B cell (primary cell): Measurements from ENCODE around the gene MLLT3. TPM values are rescaled to one million over a fixed set of nuclear protein-coding genes. Genes with fewer than 3 reads are reported as not detected.

ENCODE experiments used
- ATAC-seq: fragments of 200-7000 bp; cut with Tn5 transposase; one replicate; pipeline ENCODE4 v1.10.0; 2021; ENCODE audit warnings: low read depth, mild to moderate bottlenecking, moderate number of reproducible peaks, moderate library complexity
- CTCF ChIA-PET: fragments of 350-600 bp; sonication (Branson Sonifier 250); formaldehyde crosslinking; loops from one replicate; lab custom pipeline; 2021; ENCODE audit warnings: antibody characterized with exemption, inconsistent platforms; lab: Charles Lee
- POLR2A ChIA-PET: fragments of 350-600 bp; sonication (Branson Sonifier 250); formaldehyde crosslinking; loops from one replicate; lab custom pipeline; 2021; ENCODE audit warnings: antibody characterized with exemption; lab: Charles Lee
- DNase-seq: peaks from one replicate; pipeline ENCODE4 v3.0.0; 2013
- H2AFZ ChIP-seq: 2 replicates; pipeline ENCODE4 v1.6.1; 2012; ENCODE audit warnings: mild to moderate bottlenecking, low read depth, low read length; ENCODE audit not compliant: insufficient read depth, poor library complexity, severe bottlenecking
- H3K27ac ChIP-seq, 2 donors: 1 replicate in 1 of 2; 2 replicates in 1 of 2; pipeline ENCODE4 v1.5.1; 2012 to 2013; ENCODE audit warnings: low read length in 2 of 2, mild to moderate bottlenecking in 2 of 2, moderate library complexity in 1 of 2
- H3K27me3 ChIP-seq, 4 experiments: fragments of 200-600 bp in 1 of 4; sonication (generic) in 1 of 4; replicated peaks in 1 of 4; 1 replicate in 2 of 4; 2 replicates in 2 of 4; pipeline versions ENCODE4 v1.6.1 to v1.7.0; 2013 to 2016; ENCODE audit warnings: low read length in 3 of 4, mild to moderate bottlenecking in 2 of 4, mixed read lengths in 1 of 4, moderate library complexity in 1 of 4; ENCODE audit not compliant: insufficient read depth in 4 of 4, control insufficient read depth in 3 of 4; ENCODE audit errors: control extremely low read depth in 1 of 4
- H3K36me3 ChIP-seq, 2 experiments: replicated peaks in 1 of 2; 1 replicate in 1 of 2; 2 replicates in 1 of 2; pipeline versions ENCODE4 v1.6.1 to v1.7.1; 2013; ENCODE audit warnings: low read length in 1 of 2; ENCODE audit not compliant: insufficient read depth in 2 of 2, control insufficient read depth in 1 of 2; ENCODE audit errors: control extremely low read depth in 1 of 2, extremely low read depth in 1 of 2
- H3K4me1 ChIP-seq, 2 donors: fragments of 200-600 bp in 1 of 2; sonication (generic) in 1 of 2; 1 replicate in 1 of 2; 2 replicates in 1 of 2; pipeline versions ENCODE4 v1.5.1 to v1.6.1; 2013 to 2017; ENCODE audit warnings: low read length in 2 of 2; ENCODE audit not compliant: control insufficient read depth in 2 of 2, insufficient read depth in 2 of 2
- H3K4me2 ChIP-seq: replicated peaks from 2 replicates; pipeline ENCODE3; 2012; ENCODE audit warnings: mild to moderate bottlenecking, low read depth, low read length; ENCODE audit not compliant: poor library complexity, severe bottlenecking
- H3K4me3 ChIP-seq, 5 experiments: fragments of 200-600 bp in 1 of 5; sonication (generic) in 1 of 5; 1 replicate in 3 of 5; 2 replicates in 2 of 5; pipeline versions ENCODE4 v1.5.1 to v1.7.0; 2011 to 2016; ENCODE audit warnings: low read length in 4 of 5, mild to moderate bottlenecking in 4 of 5, low read depth in 2 of 5, control low read depth in 1 of 5, moderate library complexity in 1 of 5; ENCODE audit not compliant: insufficient read depth in 1 of 5; ENCODE audit errors: control extremely low read depth in 1 of 5, extremely low read depth in 1 of 5
- H3K79me2 ChIP-seq: fragments of 200-600 bp; sonication (generic); one replicate; pipeline ENCODE4 v1.6.0; 2016; ENCODE audit warnings: low read length; ENCODE audit not compliant: control insufficient read depth, insufficient read depth
- H3K9ac ChIP-seq: fragments of 200-600 bp; sonication (generic); 2 replicates; pipeline ENCODE4 v1.6.1; 2017; ENCODE audit warnings: mild to moderate bottlenecking, low read length, moderate library complexity
- H3K9me3 ChIP-seq, 3 donors: one replicate each; pipeline versions ENCODE4 v1.6.1 to v1.7.1; 2013; ENCODE audit warnings: low read length in 2 of 3; ENCODE audit not compliant: control insufficient read depth in 2 of 3, insufficient read depth in 1 of 3; ENCODE audit errors: control extremely low read depth in 1 of 3
- H4K20me1 ChIP-seq: 2 replicates; pipeline ENCODE4 v1.6.0; 2012; ENCODE audit warnings: mild to moderate bottlenecking, low read length; ENCODE audit not compliant: insufficient read depth, control insufficient read depth, poor library complexity, severe bottlenecking
- H3K27ac Mint-ChIP-seq: one replicate; pipeline ENCODE4 v1.8.0; 2021; ENCODE audit warnings: mixed read lengths
- H3K27me3 Mint-ChIP-seq: one replicate; pipeline ENCODE4 v1.8.0; 2021; ENCODE audit warnings: mixed read lengths
- H3K4me1 Mint-ChIP-seq: one replicate; pipeline ENCODE4 v1.8.0; 2021; ENCODE audit warnings: mixed read lengths
- H3K4me3 Mint-ChIP-seq: one replicate; pipeline ENCODE4 v1.8.0; 2021; ENCODE audit warnings: mixed read lengths
- H3K9me3 Mint-ChIP-seq: one replicate; pipeline ENCODE4 v1.8.0; 2022; ENCODE audit warnings: mixed read lengths; ENCODE audit not compliant: insufficient read depth
- EZH2 ChIP-seq: IDR thresholded peaks from 2 replicates; pipeline ENCODE4 v1.6.1; 2012; ENCODE audit warnings: borderline replicate concordance, low read depth, mild to moderate bottlenecking, moderate library complexity, low read length; ENCODE audit not compliant: insufficient read depth, poor library complexity, severe bottlenecking
- WGBS: methylation state at CpG from one replicate; pipeline ENCODE4 v1.1.5; 2013; ENCODE audit warnings: missing lambda C conversion rate; ENCODE audit not compliant: insufficient coverage; 5-methylcytosine and 5-hydroxymethylcytosine counted together
- intact Hi-C: fragments of 100-400 bp; cut with micrococcal nuclease; formaldehyde crosslinking; loops from one replicate; pipeline ENCODE4 v1.10.0; 2022
- polyA plus RNA-seq: library from polyadenylated mRNA; depleted of rRNA; stranded (reverse); fragments of >200 nt; gene quantifications from 2 replicates; pipeline ENCODE4 v1.2.3, GENCODE V29; 2012
- total RNA-seq, 2 donors: library from RNA; stranded (reverse); fragments of 120-200 nt in 1 of 2; gene quantifications; 1 replicate in 1 of 2; 2 replicates in 1 of 2; pipeline versions ENCODE4 v1.2.3 to v1.2.4, GENCODE V29; 2013 to 2022
- TF ChIP-seq, protein P1 (sequence below): fragments of 200-600 bp; IDR thresholded peaks from one replicate; pipeline ENCODE4 v1.8.0; 2022; ENCODE audit warnings: antibody characterized with exemption, mild to moderate bottlenecking

MLLT3 gene
- total and polyA plus RNA-seq, 2 donors (not counting 1 experiment from before 2014, with no cell fraction given): 3.4 to 3.6 TPM

DNA sequence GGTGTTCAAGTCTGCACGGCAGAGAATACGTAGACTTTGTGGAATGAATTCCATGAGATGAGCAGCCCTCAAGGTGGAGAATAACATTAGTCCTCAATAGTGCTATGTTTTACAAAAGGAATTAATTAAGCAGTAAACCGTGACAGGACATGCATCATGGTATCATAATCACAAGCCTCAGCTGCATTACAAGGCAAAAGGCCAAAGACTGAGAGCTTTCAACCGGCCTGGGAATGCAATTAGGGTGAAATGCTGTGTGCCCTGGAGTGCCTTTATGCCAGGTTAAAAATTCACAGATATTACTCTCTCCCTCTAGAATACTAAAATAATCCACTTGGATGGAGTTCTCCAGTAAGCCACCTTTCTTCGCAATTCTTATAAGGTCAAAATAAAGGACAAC lies 270.6 kb downstream of the MLLT3 start:
- Histone ChIP-seq H3K27me3 (no peaks in the 10 kb centered on the region), H3K27ac (no peak overlapping the region), H3K4me2 (no peak overlapping the region), H3K4me1 (no peaks in the 10 kb centered on the region), H3K9me3 (no peaks in the 10 kb centered on the region), H2AFZ (no peak overlapping the region), H3K9ac (no peak overlapping the region), H3K4me3 (no peak overlapping the region), H4K20me1 (no peaks in the 10 kb centered on the region), H3K79me2 (no peaks in the 10 kb centered on the region), H3K36me3 (no peaks in the 10 kb centered on the region)
- TF ChIP-seq EZH2: no peak
- TF ChIP-seq, protein P1, sequence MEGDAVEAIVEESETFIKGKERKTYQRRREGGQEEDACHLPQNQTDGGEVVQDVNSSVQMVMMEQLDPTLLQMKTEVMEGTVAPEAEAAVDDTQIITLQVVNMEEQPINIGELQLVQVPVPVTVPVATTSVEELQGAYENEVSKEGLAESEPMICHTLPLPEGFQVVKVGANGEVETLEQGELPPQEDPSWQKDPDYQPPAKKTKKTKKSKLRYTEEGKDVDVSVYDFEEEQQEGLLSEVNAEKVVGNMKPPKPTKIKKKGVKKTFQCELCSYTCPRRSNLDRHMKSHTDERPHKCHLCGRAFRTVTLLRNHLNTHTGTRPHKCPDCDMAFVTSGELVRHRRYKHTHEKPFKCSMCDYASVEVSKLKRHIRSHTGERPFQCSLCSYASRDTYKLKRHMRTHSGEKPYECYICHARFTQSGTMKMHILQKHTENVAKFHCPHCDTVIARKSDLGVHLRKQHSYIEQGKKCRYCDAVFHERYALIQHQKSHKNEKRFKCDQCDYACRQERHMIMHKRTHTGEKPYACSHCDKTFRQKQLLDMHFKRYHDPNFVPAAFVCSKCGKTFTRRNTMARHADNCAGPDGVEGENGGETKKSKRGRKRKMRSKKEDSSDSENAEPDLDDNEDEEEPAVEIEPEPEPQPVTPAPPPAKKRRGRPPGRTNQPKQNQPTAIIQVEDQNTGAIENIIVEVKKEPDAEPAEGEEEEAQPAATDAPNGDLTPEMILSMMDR: no peak
- POLR2A ChIA-PET: no interaction called here
- no peak for ATAC-seq
- no peaks in the 10 kb centered on the region for H3K9me3 Mint-ChIP-seq
- H3K4me1 Mint-ChIP-seq: no peaks in the 10 kb centered on the region
- intact Hi-C loops: loop anchor here (10.0 kb wide), 1 partner anchor 763 kb away; no protein-coding TSS in a partner anchor
- CTCF ChIA-PET: no interaction called here
- H3K27ac Mint-ChIP-seq: no peak overlapping the region
- no peak overlapping the region for H3K4me3 Mint-ChIP-seq
- H3K27me3 Mint-ChIP-seq: no peaks in the 10 kb centered on the region
- WGBS: no CpG with 5 or more reads among the region's 5 CpGs
- DNase-seq: no peak

DNA sequence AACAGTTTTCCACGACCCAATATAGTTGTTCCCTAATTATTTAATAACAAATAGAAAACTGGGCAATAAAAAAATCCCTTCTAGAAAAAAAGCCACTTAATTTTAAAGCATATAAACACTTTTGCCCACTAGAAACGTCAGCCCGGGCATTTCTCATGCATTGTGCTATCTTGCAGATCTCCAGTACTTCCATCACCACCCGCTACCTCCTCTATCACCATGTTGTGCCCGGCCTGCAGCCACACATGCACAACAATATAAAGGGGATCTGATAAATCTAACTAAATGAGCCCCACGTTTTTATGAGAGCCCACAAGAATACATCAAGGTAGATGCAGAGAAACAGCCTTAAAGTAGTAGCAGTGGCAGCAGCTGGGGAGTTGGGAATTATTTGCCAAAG lies 272.7 kb downstream of the MLLT3 start:
- ChIA-PET CTCF (no interaction called here), POLR2A (no interaction called here)
- Mint-ChIP-seq H3K4me3 (no peak overlapping the region), H3K9me3 (no peaks in the 10 kb centered on the region), H3K27ac (no peak overlapping the region), H3K27me3 (no peaks in the 10 kb centered on the region), H3K4me1 (no peaks in the 10 kb centered on the region)
- intact Hi-C loops: no loop called here
- Histone ChIP-seq H3K4me3 (no peak overlapping the region), H3K4me2 (no peak overlapping the region), H4K20me1 (no peaks in the 10 kb centered on the region), H3K9ac (no peak overlapping the region), H2AFZ (no peak overlapping the region), H3K27ac (no peak overlapping the region), H3K27me3 (no peaks in the 10 kb centered on the region), H3K9me3 (no peaks in the 10 kb centered on the region), H3K4me1 (no peaks in the 10 kb centered on the region), H3K79me2 (no peaks in the 10 kb centered on the region), H3K36me3 (no peaks in the 10 kb centered on the region)
- WGBS: 94% methylated on average over 3 of the region's 6 CpGs
- no peak for DNase-seq
- ATAC-seq: no peak
- no peak for TF ChIP-seq EZH2
- TF ChIP-seq, protein P1: no peak
